HG02870 (cell line): ENCODE data around the gene CCDC34.

Experiments used
- ATAC-seq: cut with Tn5 transposase; IDR thresholded peaks from one replicate; pipeline ENCODE4 v1.9.1; 2021; ENCODE audit warnings: mild to moderate bottlenecking, moderate library complexity; ENCODE audit not compliant: unreplicated experiment

CCDC34 gene

DNA sequence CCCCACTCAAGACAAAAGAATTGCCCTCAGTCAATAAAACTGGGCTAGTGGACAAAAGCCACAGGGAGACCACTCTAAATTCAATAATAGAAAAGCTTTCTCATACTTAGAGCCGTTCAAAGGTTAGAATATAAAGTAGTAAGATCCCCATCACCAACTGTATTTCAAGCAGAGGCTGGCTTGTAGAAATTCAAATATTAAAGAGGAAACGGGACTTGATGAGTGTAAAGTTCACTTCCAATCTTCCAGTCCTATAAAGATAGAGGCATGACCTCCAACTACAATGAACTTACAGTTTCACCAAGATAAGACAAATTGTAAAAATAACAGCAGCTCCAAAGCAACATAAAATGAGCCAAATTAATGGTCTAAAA is 70.4 kb downstream of the CCDC34 start:
- no peak for ATAC-seq

GRCh38 chr11:27291954-27292636 is 70.9 kb downstream of the CCDC34 start:
- no peak for ATAC-seq

- ATAC-seq, result no peak
Measured at GRCh38 chr11:27291302-27291889, 71.6 kb downstream of the CCDC34 start.

GRCh38 chr11:27290261-27291050 is 72.6 kb downstream of the CCDC34 start:
- no peak for ATAC-seq
